ENCODE data around the gene DLL3. TPM values are rescaled to one million over a fixed set of nuclear protein-coding genes. Genes with fewer than 3 reads are reported as not detected.

DLL3 gene
- total RNA-seq: under 0.01 and 0.09 TPM in 2 replicates

GRCh38 chr19:39498798-39499642 lies at the start of gene DLL3:
Gene DLL3, plus strand, starts transcription at chr19:39498947. Its CDS starts 28 bp downstream, at chr19:39498975.

GRCh38 chr19:39480337-39481228 lies 18.2 kb upstream of the DLL3 start, which contains the start of gene TIMM50:
Gene TIMM50, plus strand, starts transcription at chr19:39480838. Its CDS starts 16 bp downstream, at chr19:39480854.

GRCh38 chr19:39514840-39515550 lies 16.2 kb downstream of the DLL3 start, which contains the start of gene SELENOV:
Gene SELENOV, plus strand, starts transcription at chr19:39515139. Its CDS starts 74 bp downstream, at chr19:39515213.

GRCh38 chr19:39532233-39533002 lies 33.7 kb downstream of the DLL3 start, which contains the start of gene EID2B:
Gene EID2B, minus strand, starts transcription at chr19:39532852. Its CDS starts 50 bp downstream, at chr19:39532802.

GRCh38 chr19:39539518-39540332 lies 41.0 kb downstream of the DLL3 start, which contains the start of gene EID2:
Gene EID2, minus strand, starts transcription at chr19:39540161. Its CDS starts 82 bp downstream, at chr19:39540079.

Other genes with a start within 250 kb of the DLL3 start
- gene IFNL2, start 230.6 kb upstream of the DLL3 start, total RNA-seq: not detected in 2 replicates
- gene IFNL1, start 202.5 kb upstream of the DLL3 start, total RNA-seq: not detected in 2 replicates
- 0.14 and 0.18 TPM in 2 replicates for gene LRFN1, start 178.1 kb upstream of the DLL3 start, total RNA-seq
- 1.1 and 1.3 TPM in 2 replicates for gene GMFG, start 162.9 kb upstream of the DLL3 start, total RNA-seq
- gene SAMD4B, start 156.5 kb upstream of the DLL3 start, total RNA-seq: 18.9 and 27.7 TPM in 2 replicates
- 38.1 and 46.3 TPM in 2 replicates for gene PAF1, start 107.8 kb upstream of the DLL3 start, total RNA-seq
- 12.1 and 12.5 TPM in 2 replicates for gene MED29, start 107.6 kb upstream of the DLL3 start, total RNA-seq
- 1.3 TPM in 2 replicates for gene ZFP36, start 92.1 kb upstream of the DLL3 start, total RNA-seq
- 10.0 and 13.2 TPM in 2 replicates for gene PLEKHG2, start 86.3 kb upstream of the DLL3 start, total RNA-seq
- 106 and 273 TPM in 2 replicates for gene RPS16, start 63.0 kb upstream of the DLL3 start, total RNA-seq
- gene SUPT5H, start 53.4 kb upstream of the DLL3 start, total RNA-seq: 50.3 and 67.6 TPM in 2 replicates
- gene TIMM50, start 18.1 kb upstream of the DLL3 start, total RNA-seq: 47.6 and 78.6 TPM in 2 replicates
- not detected in 2 replicates for gene SELENOV, start 16.2 kb downstream of the DLL3 start, total RNA-seq
- gene EID2B, start 33.9 kb downstream of the DLL3 start, total RNA-seq: 2.6 and 4.4 TPM in 2 replicates
- 10.7 and 12.9 TPM in 2 replicates for gene EID2, start 41.2 kb downstream of the DLL3 start, total RNA-seq
- not detected in 2 replicates for gene LGALS13, start 103.6 kb downstream of the DLL3 start, total RNA-seq
- not detected in 2 replicates for gene LGALS16, start 157.0 kb downstream of the DLL3 start, total RNA-seq
- not detected in 2 replicates for gene LGALS14, start 205.5 kb downstream of the DLL3 start, total RNA-seq
- not detected in 2 replicates for gene CLC, start 239.1 kb downstream of the DLL3 start, total RNA-seq